ENCODE data around the gene TFAM.
A peak's percentile ranks its signal among the peaks of the same experiment; 100 is the strongest.

The TFAM gene

GRCh38 chr10:58384999-58385783, at the start of gene TFAM:
Gene TFAM, plus strand, starts transcription at chr10:58385410. Its CDS starts 138 bp downstream, at chr10:58385548.
- peak; percentile 95 for DNase-seq (ENCODE audit: low spot score)

- no peak for DNase-seq (ENCODE audit: low spot score)
These were observed 49.0 kb upstream of the TFAM start for GRCh38 chr10:58336242-58336641.

GRCh38 chr10:58341422-58341821, 43.8 kb upstream of the TFAM start:
- no peak for DNase-seq (ENCODE audit: low spot score)

GRCh38 chr10:58341947-58342346, 43.3 kb upstream of the TFAM start:
- no peak for DNase-seq (ENCODE audit: low spot score)

GRCh38 chr10:58347967-58348366, 37.2 kb upstream of the TFAM start:
- DNase-seq (ENCODE audit: low spot score): no peak

GRCh38 chr10:58348571-58349033, 36.6 kb upstream of the TFAM start:
- no peak for DNase-seq (ENCODE audit: low spot score)

- no peak for DNase-seq (ENCODE audit: low spot score)
These were observed 35.2 kb upstream of the TFAM start for GRCh38 chr10:58350023-58350422.

- no peak for DNase-seq (ENCODE audit: low spot score)
These were observed 34.4 kb upstream of the TFAM start for GRCh38 chr10:58350619-58351323.

- DNase-seq (ENCODE audit: low spot score): no peak
These were observed 33.3 kb upstream of the TFAM start for GRCh38 chr10:58351616-58352578.

GRCh38 chr10:58352956-58353610, 32.1 kb upstream of the TFAM start:
- no peak for DNase-seq (ENCODE audit: low spot score)

GRCh38 chr10:58356756-58357155, 28.5 kb upstream of the TFAM start:
- DNase-seq (ENCODE audit: low spot score): no peak

- no peak for DNase-seq (ENCODE audit: low spot score)
These were observed 26.8 kb upstream of the TFAM start for GRCh38 chr10:58358314-58358933.

GRCh38 chr10:58358947-58359346, 26.3 kb upstream of the TFAM start:
- no peak for DNase-seq (ENCODE audit: low spot score)

GRCh38 chr10:58359541-58359940, 25.7 kb upstream of the TFAM start:
- DNase-seq (ENCODE audit: low spot score): no peak

GRCh38 chr10:58360412-58361004, 24.7 kb upstream of the TFAM start:
- no peak for DNase-seq (ENCODE audit: low spot score)

- DNase-seq (ENCODE audit: low spot score): no peak
These were observed 23.9 kb upstream of the TFAM start for GRCh38 chr10:58361353-58361752.

GRCh38 chr10:58362027-58362789, 23.0 kb upstream of the TFAM start:
- no peak for DNase-seq (ENCODE audit: low spot score)

GRCh38 chr10:58367069-58367468, 18.1 kb upstream of the TFAM start:
- no peak for DNase-seq (ENCODE audit: low spot score)

GRCh38 chr10:58371473-58371872, 13.7 kb upstream of the TFAM start:
- DNase-seq (ENCODE audit: low spot score): no peak

All from COLO829 (cell line).